Measurements from ENCODE around the gene TCF4.

The TCF4 gene

DNA sequence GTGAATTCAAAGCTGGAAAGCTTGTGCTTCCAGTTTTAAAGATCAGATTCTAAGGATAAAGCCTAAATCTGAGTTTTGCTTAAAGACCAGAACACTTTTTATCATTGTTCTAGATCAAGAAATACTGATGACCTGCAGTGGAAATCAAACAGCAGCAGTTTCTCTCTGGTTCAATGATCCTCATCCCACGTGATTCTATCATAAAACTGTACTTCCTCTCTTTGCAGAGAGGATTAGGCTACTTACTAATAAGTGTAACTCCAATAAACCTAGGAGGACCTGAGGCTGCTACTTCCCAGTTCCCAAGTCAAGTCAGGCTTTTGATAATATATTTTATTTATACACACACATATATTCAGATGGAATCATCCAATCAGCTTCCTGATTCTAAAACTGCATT is 81.9 kb downstream of the TCF4 start:
- no peak for DNase-seq (ENCODE audit: low spot score)

DNA sequence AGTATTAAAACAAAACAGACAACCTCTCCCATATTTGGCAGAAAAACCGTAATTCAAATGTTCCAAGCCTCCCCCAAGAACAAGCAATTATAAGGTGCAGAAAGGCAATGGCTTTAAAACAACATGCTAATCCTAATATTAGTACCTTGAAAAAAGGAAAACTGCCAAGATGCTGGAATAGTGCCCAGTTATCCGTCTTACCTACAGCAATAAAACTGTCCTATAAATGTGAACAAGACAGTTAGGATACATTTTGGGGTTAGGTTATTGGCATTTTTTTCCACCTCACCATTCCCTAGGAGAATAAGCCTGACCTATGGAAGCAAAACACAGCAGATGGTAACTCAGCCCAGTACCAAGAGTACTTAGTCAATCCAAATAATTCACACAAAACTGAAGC is 83.2 kb downstream of the TCF4 start:
- DNase-seq (ENCODE audit: low spot score), result no peak

DNA sequence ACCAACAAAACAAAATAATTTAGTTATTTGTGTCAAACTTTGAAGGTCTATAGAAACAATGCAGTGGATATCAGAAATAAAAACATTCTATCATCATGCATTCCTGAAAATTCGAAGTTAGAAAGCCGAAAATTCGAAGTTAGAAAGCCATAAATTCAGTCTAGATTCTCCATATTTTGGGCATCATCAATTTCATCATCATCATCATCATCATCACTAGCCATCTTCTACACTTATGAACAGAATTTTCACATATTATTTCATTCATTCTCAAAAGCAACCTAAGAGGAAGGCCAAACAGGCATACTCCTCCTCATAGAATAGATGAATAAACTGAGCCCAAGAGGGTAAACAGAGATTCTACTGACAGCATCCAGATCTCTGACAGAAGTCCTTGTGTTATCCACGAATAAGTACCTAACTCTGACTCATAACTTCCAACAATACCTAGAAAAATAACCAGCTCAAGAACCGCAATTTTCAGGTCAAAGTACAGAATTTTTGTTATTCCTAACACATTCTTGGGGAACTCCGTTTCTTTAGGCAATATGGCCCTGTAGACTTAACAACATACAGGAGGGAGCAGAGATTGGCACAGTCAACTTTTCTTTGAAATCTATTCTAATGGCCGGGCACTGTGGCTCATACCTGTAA is 84.7 kb downstream of the TCF4 start:
- DNase-seq (ENCODE audit: low spot score), result no peak

DNA sequence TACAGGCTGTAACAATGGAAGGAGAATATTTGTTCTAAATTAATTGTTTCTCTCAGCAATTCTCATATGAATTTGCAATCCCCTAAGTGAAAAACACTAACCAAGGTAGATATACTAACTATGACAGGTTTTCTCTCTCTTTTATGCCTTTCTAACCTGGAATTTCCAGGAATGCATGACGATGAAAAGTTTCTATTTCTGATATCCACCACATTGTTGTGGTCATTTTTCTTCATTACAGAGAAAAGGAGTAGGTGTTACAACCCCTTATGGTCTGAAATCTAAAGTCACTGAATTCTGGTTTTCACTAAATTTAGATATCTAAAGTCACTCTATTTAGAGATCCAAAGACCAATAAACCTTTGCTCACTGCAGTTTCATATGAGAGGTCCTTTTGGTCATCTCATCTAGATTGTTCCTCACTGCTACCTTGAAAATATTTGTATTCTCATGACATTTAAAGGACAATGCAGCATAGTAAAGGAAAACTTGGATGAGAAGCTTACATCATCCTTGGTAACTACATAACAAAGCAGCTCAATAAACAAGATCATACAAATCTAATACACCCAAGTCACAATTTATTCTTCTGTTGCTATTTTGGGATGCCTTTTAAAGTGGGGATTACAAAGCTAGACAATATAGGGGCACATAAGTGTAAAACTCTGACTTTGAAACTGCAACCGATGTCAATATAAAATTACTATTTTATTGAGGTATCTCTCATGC is 85.8 kb downstream of the TCF4 start:
- no peak for DNase-seq (ENCODE audit: low spot score)

DNA sequence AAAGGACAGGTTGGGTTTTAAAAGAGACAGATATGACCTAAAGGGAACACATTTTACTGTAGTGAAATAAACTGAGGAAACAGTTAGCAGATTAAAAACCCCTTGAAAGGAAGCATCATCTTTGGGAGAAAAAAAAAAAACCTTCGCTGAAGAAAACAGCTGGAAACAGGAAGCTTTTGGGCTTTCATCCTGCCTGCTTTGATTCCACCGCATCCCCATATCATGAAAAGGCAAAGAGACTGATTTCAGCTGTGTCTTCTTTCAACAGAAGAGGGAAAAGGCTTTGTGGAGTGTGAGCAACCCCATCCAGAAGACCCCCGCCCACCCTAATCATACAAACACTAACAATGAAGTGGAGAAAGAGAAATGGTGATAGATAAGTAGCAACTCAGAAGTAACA is 86.4 kb downstream of the TCF4 start:
- no peak for DNase-seq (ENCODE audit: low spot score)

DNA sequence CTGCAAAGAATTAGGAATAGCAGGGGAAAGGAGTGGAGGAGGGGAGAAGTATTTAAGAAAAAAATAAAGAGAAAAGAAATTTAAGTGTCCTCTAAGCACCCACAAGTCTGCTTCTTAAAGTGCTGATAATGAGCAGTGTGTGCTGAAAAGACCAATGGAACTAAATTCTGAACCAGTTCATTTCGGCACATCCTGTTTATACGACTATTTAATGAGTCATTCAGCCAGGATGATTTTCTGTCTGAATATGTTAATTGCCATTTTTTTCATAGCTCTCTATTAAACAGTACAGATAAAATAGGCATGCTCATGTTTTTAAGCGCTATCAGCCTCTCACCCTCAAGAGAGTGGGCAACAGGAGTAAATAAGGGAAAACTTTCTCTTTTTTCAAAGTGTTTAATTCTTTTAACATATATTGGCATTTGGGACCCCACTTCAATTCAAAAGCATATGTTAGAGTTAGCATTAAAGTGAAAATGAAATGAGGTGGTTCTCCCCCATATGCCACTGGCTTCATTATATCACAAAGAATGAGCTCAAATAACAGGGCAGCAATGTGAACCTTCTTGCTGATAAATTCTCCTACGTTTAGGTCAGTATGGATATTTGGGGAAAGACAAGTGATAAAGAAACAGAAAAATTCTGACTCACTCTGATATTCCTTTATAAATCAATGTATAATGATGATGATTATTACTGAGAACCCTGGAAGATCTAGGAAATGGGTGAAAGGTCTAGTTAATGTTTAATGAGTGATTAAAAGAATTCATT is 87.5 kb downstream of the TCF4 start:
- no peak for DNase-seq (ENCODE audit: low spot score)

DNA sequence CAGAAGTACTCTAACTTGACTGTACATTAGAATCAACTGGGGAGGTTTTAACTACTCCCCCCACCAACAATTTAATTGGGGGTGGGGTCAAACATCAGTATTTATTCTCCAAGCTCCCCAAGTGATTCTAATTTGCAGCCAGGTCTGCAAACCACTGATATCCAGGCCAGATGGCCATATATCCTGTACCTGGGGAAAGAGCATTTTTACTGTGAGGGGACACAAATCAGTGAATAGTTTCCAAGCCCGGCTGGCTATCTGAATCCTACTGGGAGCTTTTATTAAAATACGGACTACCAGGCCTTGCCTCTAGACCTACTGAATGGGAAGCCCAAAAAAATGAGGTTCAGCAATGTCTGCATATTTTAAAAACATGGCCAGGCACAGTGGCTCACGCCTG is 88.5 kb downstream of the TCF4 start:
- no peak for DNase-seq (ENCODE audit: low spot score)

DNA sequence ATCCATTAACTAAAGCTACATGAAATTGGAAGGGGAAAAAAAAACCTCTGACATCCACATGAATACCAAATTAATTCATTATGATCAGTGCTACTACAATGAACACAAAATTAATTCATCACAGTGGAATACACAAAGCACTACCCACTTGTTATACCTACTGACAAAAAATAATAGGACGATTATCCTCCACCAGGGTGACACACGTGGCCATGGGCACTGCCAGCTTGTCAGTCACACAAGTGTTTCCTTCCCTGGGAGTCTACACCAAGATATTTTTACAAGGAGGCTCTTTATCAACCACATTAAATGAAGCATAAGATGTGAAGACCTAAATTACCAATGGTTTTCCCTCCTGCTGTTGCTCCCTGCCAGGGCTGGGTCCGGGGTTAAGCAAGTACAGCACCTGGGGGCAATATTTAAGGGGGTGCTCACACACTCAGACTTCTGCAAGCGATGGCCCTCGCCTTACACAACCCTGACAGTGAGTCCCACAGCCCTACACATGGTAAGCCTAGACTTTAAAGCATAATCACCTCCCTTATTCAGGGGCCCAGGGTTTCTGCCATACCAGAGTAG is 90.1 kb downstream of the TCF4 start:
- DNase-seq (ENCODE audit: low spot score), result no peak

DNA sequence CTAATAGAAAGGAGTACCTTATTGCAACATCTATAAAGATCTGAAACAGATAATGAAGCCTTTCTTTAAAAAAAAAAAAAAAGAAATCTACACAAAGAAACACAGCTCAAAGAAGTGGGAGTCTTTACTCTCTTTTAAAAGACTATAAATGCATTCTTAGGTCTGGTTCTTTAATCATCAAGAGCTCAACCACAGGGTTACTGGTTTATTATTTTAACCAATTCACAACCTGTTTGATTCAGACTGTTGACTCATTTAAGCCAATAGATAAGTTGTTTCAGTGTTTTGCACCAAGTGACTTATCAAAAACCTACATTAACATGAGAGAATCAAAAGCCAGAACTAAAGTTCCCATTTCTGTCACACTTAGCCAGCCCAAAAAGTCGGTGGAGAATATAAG is 93.1 kb downstream of the TCF4 start:
- no peak for DNase-seq (ENCODE audit: low spot score)

DNA sequence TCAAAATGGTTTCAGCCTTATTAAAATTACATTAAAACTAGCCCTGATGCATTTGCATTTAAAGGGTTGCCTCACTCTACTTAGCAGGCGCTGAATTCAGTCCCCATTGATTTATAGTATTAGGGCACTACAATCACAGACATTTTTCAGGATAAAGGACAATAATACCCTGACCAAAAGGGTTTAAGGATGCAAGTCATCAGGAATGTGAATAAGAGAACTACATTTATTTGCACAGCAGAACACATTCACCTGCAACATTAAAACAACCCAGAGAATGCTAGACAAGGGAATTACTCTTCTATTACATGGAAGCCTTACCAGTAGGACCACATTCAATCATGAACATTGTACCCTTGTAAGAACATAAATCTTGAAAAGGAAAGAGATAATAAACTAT is 93.6 kb downstream of the TCF4 start:
- DNase-seq (ENCODE audit: low spot score), result no peak

DNA sequence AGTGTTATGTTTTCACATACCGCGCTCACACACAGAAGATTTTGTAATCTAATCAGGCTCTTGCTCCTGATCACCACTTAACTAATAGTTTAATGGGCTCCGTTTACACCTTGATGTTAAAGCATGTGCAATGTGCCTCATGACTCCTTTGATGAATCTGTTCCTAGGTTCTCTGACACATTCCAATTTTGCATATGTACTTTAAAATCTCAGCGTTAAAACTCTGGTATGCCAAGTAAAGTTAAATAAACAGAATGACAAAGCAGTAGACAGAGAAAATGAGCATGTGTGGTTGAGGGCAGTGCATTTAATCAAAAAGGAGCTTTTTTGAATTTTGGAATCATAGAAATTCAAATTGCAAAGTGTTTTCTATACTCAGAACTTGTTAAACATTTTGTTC is 96.4 kb downstream of the TCF4 start:
- no peak for DNase-seq (ENCODE audit: low spot score)

DNA sequence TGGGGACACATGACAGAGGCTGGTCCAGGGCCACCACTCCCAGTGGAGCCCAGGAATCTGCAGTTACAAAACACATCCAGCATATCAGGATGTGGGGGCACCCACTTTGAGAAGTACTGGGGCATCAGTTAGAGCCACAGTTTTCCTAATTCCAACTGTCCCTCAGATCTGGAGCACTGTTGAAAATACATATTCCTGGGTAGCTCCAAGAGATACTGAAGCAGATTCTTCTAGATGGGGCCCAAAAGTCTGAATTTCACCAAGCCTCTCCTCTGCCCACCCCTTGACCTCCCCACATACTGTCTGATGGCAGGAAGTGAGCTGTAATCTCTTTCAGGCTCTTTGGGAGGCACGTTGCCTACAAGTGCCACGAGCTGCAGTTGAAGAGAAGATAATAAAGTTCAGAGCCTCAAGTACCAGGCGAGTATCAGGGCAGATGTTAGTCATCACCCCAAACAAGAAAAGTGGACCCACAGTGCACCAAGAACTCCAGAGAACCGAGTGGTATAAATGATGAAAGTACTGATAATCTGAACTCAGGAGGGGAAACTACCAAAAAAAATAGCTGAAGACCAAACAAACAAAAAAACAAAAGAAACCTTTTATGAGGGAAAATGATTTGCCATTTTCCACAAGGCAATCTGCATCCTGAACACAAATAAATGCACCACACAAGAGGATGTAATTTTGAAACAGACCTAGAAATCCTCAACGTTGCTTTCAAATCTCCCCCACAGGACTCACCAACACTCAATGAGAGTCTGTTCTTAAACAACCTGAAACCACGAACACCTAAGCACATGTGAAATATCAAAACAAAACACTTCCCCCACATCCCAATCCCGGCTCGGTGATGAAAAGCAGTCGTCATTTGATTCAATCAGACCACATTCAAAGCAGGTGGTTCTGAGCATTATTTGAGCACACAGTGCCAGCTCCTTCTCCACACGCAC is 98.7 kb downstream of the TCF4 start:
- peak; percentile 91 for DNase-seq (ENCODE audit: low spot score)

DNA sequence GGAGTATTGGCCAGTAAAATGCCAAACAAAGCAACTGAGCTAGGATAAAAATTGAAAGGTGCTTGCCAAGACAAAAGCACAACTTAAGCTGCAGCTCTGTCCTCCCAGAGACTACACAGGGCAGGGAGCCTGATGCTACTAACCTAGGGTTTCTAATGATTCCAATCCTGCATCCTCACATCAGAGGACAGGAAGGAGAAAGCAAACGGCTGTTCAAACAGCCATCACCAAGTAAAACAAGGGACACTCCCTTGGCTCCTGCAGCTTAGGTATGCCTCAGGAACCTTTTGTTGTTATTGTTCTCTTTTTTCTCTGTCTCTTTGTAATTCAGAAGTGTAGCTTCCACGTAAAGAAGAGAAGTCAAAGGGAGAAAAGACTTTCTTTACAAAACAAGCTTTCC is 99.5 kb downstream of the TCF4 start:
- no peak for DNase-seq (ENCODE audit: low spot score)

DNA sequence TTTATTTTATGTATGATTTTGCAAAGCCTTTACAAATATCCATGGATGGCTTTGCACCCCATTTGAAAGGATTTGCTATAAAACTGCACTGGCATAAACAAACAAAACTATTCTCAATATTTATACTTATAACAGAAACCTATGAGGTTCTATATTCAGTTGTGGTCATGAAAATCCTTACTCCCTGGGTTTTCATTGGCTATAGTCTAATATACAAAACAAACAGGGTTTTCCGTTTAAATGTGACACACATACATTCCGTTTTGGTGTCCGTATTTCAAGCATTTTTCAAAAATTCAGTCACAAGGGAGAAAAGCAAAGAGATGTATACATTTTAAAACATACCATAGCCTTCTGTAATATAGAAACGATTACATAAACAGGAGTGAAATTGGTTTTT is 100.0 kb downstream of the TCF4 start:
- DNase-seq (ENCODE audit: low spot score), result no peak

DNA sequence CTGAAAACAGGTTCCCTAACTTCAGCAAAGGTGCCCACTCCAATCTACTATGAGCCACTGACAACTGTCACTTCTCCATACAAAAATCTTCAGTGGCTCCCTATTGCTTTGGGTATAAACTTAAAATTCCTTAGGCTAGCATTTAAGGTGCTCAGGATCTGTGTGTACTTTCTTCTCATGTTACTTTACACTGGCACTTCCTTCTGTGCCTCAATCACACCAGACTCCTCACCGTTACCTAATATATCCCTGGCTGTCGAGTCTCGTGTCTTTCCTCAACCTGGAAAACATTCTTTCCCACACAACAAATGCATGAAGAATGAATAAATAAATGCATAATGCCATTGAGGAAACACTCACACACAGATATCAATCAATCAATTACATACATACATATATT is 101.1 kb downstream of the TCF4 start:
- DNase-seq (ENCODE audit: low spot score), result no peak

DNA sequence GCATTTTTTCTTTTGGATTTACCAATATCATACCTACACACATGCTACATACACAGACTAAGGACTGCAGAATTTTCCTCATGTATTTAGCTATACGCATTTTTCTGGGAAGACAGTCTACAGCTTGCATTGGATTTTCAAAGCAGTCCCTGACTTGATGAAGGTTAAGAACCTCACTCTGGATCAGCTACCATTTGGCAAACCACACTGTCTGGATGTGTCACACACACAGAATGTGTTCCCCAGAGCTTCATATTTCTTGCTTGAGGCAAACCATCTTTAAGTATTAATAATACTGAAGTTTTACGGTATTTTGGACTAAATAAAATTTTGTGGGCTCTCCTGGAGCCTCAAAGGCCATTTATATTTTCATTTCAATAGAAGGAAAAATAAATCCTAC is 102.3 kb downstream of the TCF4 start:
- no peak for DNase-seq (ENCODE audit: low spot score)

DNA sequence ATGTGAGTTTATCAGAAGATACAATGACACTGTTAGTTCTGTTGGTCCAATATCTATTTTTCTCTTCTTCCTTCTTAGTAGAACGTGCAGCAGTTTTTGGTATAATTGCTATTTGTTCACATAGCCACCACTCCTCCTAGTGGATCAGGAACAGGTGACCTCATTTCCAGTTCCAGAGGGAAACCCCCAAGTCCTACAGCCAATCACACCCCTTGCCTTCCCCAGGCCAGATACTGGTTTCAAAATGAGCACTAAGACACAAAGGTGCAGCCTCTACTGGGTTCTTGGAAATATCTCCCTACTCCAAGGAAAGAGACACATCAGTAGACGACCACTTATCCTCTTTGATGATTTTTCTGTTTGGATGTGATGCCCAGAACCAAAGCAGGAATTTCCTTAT is 103.2 kb downstream of the TCF4 start:
- no peak for DNase-seq (ENCODE audit: low spot score)

DNA sequence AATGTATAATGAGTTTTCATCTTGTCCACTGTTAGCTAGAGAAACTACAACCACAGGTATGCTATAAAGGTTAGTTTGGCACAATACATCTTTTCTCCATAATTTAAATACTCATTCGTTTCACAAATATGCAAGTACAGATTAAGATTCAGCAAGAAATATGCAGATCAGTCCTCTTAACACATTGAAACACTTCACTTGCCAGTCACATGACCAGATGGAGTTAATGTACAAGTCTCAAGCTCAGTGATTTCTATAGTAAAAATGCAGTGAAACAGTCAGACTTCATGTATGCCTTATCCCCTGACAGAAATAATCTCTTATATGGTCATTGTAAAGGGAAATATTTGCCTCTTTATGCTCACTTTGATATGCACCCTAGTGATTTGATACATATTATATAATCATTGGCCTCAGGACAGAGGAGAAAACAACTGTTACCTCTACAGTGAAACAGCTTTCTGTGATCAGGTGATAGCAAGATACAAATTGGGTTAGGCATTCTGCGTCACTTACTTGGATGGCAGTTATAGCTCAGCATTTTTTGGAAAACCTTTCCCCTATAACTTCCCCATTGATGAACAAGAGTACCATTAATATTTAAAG is 104.6 kb downstream of the TCF4 start:
- DNase-seq (ENCODE audit: low spot score), result no peak

DNA sequence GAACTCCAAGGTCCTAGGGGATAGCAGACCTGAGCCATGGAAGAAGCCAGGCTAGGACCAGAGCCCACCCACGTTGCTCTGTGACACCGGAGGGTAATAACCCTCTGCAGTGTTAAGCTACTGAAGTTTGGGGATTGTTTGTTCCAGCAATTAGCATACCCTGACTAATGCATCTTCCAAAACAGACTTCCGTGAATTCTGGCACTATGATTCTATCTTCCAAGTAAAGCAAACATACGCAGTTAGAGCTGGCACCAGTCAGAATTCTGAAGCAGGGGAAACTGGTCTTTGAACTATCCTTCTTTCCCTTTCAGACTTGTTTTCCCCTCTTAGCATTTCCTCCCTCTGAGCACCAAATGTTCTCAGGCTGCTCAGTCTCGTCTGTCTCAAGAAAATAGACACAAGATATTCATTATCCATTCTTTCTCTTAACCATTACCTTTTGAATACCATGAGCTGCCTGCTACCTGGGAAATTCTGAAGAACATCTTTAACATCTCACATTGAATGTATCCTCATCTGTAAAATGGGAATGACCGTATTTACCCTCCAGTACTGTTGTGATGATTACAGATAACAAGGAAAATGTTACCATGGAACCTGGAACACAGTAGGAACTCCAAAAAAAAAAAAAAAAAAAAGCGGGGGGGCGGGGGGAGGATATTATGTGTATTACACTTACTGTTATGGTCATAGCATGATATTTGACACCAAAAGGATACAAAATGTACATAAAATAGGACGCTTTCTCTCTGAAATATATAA is 108.2 kb downstream of the TCF4 start:
- DNase-seq (ENCODE audit: low spot score), result no peak

Measured in SK-N-DZ (cell line).